Stimulated activated CD4-positive, alpha-beta T cell treated with anti-CD3 and anti-CD28 coated beads, Interleukin-12 subunit alpha, Interleukin-12 subunit beta, amount 100 ng/mL, for 4 hours (primary cell): ENCODE measurements around the gene SEC31A.
"Not testable (repeated sequence)": the region's sequence is repeated elsewhere in the genome, so short reads cannot be mapped to it uniquely, and the experiment has no call there.

Source experiments
- DNase-seq: peaks from one replicate; pipeline ENCODE4 v3.0.0-alpha.2; 2020

The SEC31A gene

DNA sequence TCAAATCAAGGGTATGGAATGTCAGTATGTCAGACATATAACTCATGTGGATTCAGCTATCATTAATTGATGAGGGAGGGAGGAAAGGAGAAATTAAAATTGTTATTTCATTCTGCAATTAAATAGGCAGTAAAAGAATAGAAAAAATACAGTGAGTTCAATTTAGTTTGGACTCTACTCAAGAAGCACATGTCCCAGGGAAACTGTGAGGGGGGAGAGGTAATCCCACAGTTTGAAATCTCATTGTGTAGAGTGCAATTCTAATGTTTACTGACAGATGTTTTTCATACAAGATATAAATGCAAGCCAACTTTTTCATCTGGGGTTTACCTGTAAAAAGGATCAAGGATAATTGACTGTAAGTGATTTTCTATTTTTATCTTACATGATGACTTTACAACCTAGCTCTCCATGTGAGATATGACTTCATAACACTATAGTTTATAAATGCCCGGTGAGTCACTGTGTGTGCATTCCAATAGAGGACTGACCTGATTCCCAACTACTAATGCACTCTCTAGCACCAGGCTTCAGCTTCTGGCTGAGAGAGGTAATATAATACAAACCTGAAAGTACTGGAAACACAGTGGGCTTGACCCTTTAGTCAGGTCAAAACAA, 57.1 kb downstream of the SEC31A start:
- DNase-seq = no peak

DNA sequence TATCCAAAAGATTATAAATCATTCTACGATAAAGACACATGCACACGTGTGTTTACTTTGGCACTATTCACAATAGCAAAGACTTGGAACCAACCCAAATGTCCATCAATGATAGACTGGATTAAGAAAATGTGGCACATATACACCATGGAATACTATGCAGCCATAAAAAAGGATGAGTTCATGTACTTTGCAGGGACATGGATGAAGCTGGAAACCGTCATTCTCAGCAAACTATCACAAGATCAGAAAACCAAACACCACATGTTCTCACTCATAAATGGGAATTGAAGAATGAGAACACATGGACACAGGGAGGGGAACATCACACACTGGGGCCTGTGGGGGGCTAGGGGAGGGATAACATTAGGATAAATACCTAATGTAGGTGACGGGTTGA, 57.9 kb downstream of the SEC31A start:
- DNase-seq = not testable (repeated sequence)

DNA sequence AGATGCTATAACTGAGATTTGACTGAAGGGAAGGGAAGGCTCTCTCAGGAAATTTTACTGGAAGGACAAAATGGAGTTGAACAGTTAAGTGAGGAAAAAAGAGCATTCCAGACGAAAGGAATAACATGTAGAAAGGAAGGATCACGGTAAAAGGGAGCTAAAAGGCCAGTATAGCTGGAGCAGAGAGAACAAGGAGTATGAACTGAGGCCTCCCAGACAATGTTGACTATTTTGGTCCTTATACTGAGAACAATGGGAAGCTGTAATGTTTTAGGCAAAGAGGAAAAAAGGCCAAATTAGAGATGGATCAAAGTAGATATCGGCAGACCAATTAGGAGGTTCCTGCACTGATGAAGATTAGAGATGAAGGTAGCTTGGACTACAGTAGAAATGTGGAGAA, 65.5 kb downstream of the SEC31A start:
- DNase-seq = no peak

DNA sequence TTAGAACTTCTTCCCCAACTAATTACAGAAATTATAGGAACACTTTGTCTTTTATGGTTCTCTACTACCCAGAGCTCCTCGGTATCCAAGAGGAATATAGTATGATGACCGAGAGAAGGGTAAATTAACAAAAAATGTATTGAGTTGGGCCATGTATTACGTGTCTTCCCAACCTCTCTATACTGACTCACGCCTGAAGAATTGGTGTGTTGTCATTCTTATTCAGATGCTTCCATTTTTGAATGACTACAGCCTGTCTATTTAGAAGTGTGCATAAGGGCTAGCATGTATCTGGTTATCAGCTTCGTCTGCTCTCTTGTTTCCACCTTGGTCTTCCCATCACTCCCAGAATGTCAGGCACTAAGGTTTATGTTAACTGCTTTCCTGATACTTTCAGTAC, 67.9 kb downstream of the SEC31A start:
- no peak for DNase-seq

DNA sequence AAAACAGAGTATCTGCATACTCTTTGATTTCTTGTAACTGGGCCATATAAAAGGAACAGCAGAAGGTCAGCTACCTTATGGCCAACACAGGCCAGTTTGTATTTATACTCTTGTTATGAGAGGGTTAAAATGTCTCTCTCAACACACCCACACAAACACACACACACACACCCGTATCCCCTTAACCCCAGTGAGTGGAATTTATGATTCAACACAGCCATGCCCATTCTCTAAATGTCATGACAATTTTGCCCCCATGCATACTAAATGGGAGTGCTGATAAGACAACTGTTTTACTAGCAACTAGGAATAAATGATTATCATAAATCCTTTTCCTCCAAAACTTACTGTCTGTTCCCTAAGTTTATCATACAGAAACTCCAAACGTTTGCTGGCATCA, 70.3 kb downstream of the SEC31A start:
- DNase-seq = no peak

DNA sequence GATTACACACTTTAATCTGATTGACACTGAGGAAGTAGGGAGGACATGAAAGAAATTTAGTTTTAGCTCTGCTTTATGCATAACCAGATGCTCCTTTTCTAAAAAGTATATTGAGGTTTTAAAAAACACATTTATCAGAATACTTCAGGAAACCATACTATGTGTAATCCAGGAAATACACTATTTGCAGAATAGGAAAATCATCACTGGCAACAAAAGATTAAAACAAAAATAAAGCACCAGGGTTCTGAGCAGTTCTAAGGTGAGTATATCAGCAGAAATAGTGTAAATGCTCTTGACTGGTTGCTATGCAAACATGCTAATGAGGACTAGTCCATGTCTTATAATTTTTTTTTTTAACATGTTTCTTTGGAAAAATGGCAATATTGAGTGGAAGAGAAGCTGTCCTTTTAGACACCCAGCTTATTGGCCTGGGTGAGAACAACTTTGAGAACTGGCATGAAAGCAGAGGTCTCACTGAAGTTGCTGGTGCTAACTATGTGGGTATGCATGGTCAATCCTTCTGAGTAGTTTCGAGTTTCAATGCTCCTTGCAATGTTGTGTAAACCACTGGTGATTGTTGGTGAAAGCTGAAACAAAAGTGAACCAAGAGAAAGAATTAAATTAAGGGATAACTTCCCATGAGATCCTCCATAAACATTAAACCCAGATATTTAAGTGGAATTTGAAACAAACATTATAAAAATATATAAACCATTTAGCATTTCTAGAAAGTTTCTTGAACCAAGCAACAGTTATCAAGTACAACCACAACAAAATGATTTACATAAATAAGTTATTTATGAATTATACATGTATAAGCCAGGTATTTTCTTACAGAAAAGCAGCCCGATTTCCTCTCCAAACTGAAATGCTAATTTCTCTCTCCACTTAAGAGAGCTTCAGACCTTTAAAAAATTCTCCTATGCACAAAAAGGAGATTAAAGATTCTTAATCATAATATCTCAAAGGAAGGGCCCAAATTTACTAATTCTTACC, 72.0 kb downstream of the SEC31A start:
- DNase-seq = no peak

DNA sequence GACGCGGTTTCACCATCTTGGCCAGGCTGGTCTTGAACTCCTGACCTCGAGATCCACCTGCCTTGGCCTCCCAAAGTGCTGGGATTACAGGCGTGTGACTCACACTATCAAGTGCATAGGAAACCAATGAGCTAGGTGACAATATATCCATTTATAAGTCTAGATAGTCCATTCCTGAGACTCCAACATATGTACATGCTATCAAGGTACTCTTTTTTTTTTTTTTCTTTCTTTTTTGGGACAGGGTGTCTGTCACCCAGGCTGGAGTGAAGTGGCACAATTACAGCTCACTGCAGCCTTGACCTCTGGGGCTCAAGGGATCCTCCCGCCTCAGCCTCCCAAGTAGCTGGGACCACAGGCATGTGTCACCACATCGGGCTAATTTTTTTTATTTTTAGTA, 74.1 kb downstream of the SEC31A start:
- not testable (repeated sequence) for DNase-seq

DNA sequence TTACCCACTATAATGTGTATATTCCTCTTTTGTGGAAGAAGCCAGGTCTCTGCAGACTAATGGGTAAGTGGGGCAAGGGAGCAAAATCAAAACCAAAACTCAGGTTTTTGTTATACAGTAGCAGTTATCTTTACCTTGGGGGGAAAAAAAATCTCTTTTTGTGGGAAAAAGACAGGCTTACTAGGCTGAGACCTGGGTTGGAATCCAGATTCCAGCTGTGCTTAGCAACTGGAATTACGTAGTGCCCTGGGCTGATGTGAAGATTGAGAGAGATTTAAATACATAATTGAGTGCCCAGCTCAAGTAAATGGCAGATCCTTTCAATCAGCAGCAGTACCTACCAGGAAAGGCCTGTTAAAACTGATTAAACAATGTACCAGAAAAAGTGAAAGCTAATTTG, 76.9 kb downstream of the SEC31A start:
- DNase-seq = no peak

DNA sequence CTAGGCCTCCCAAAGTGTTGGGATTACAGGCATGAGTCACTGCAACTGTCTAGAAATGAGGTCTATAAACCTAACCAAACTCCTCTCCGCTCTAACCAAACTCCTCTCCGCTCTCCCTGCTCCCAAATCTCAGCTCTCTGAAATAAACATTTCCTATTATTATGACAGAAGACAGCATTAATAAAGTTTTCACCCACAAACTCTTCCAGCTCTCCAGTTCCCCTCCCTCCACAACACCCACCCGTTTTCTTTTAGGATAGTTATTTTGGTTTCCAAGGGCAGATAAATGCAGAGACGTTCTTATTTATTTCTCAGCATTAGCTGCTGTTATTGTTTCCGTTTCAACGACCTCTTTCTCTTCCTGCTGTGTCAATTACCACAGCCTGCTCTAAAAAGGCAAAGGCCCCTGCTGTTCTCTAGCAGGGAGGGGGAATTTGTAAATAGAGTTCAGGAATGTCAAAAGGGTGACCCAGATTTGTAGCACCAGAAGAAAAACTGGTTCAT, 79.1 kb downstream of the SEC31A start:
- DNase-seq = no peak

DNA sequence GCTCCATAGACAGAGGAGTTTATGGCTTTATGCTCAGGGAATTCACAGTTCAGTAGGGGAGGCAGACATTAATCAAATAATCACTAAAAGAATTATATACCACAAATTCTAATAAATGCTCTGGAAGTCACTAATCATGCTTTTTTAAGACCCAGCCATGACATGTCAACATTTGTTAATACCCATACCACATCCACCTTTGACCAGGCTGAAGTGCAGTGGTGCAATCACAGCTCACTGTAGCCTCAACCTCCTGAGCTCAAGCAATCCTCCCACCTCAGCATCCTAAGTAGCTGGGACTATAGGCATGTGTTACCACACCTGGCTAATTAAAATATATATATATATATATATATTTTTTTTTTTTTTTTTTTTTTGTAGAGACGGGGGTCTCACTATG, 79.6 kb downstream of the SEC31A start:
- no peak for DNase-seq

DNA sequence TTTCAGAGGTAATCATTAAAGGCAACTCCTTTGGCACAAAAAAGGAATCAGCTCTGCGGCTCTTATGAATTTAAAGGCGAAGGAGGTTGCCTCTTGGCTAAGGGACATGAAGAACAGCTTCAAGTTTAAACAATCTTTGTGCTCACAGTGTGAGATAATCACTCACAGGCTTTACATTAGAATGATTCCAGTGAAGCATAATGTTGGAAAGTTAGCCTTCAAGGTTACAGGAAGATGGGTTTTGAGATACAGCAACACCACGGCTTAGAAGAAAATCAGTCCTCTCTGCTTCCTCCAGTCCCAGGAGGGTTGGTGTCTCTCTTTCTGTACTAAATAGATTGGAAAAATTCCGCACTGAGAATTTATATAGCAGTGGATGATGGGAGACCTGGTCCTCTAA, 80.8 kb downstream of the SEC31A start:
- no peak for DNase-seq

DNA sequence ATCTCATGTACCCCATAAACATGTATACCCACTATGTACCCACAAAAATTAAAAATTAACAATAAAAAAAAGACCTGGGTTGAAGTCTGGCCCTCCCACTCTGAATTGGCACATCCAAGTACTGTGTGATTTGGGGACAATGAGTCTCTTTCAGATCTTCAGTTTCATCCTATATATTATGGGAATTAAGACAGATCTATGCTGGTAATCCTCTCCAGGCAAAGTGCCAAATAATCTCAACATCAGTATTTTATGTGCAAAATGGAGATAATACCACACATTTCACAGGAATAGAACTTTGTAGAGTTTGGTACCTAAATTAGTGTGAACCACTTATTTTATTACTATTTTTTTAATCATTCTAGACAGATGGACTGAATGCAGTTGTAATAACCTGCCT, 81.3 kb downstream of the SEC31A start:
- DNase-seq = no peak

DNA sequence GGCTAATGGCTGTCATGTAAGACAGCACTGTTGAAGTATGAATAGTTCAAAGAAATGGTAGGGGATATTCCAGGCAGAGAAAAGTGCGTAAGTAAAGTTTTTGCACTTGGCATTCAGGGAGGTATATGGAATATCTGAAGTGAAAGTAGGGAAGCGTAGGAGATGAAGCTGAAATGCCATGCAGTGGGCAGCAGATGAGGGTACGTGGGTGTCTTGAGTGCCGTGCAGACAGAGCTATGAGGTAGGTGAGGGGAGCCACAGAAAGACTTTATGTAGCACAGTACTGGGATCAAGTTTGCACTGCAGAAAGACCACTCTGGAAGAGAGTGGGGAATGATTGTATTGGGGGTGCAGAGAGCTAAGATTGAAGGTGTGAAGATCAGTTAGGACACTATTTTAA, 87.2 kb downstream of the SEC31A start:
- no peak for DNase-seq

DNA sequence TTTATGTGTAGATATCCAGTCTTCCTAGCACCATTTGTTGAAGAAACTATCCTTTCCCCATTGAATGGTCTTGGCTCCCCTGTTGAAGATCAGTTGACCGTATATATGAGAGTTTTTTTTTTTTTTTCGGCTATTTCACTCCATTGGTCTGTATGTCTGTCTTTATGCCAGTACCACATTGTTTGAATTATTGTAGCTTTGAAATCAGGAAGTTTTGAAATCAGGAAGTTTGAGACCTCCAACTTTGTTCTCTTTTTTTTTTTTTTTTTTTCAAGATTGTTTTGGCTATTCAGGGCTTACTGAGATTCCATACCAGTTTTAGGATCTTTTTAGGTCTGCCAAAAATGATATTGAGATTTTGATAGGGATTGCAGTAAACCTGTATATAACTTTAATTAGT, 88.0 kb downstream of the SEC31A start:
- DNase-seq = no peak

DNA sequence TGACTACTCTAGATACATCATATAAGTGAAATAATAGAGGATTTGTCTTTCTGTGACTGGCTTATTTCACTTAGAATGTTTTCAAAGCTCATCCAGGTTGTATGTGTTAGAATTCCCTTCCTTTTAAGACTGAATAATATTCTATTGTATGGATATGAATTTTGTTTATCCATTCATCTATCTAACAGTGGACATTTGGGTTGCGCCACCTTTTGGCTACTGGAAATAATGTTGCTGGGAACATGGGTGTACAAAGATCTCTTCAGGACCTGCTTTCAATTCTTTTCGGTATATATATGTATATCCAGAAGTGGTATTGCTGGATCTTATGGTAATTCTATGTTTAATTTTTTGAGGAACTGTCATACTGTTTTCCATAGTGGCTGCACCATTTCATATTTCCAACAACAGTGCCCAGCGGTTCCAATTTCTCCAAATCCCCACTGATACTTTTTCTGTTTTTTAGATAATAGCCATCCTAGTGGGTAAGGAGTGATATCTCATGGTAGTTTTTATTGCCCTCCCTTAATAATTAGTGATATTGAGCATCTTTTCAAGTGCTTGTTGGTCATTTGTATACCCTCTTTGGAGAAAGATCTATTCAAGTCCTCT, 88.9 kb downstream of the SEC31A start:
- no peak for DNase-seq

DNA sequence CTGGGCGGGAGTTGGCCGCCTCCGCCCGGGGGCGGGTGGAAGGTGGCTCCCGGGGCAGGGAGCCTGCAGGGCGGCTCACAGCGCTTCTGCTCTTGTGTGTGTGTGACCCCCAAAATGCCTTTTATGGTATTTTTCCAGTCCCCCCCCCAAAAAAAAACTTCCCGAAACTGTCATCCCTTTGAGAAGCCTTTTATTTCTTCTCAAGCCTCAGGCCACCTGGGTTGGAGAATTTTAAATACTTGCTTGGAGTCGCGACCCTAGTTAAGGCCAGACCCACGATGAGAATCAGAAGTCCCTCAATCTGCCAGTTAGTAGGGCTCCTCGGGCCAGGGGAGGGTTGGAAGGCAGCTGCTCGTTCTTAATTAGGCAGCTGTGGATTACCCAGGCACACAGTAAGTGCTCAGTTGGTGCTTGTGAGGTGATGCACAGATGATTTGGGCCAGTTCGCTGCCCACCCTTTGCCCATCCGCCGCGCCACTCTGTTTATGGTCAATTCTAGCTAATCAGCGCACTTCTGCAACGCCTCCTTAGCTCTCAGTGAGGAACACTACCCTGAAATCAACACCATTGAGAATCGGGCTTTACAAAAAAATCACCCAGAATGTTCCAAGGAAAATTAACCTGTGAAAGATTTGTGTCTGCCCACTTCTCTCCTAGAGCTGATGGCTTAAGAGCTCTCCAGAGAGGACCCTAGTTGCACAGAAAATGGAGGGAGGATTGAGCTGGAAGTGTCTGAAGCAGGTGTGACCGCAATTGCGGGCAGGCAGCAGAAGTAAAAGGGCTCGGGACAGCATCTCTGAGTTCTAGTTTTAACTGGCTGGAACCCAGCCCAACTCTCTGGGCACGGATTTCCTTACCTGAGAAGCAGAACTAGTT, 91.7 kb downstream of the SEC31A start:
- no peak for DNase-seq

DNA sequence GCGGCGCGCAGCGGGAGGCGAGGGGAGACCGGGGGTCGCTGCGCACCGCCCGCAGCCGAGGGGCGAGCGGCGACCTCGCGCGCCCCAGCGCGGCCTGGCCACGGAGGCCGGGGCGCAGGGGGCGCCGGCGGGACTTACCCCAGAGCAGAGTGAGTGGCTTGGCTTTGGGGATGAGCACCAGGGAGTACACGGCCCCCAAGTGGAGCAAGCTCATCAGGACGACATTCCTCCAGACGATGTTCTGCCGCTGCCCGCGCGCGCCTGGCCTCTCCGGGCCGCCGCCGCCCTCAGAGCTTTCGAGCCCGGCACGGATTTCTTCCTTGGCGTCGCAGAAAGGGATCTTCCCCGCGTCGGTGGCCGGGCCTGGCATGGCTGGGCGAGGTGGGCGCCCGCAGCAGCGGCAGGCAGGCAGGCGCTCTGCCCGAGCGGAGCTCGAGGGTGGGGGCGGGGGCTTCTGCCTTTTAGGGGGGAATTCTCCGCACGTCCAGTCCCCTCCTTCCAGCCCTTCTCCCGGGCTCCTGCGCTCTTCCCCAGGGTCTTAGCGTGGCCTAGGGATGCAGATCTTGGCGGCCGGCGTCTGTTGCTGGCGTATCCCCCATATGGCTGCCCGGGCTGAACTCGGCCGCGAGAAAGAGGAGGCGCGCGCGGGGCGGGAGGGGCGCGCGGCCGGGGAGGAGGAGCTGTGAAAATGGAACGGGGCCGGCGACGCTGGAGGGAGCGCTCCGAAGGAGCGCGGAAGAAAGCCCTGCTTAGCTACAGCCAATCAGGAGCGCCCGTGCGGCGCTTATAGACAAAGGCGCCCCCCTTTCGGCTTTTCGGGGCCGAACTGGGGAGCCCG, 92.6 kb downstream of the SEC31A start, which contains the start of gene SCD5:
SCD5 (minus strand) TSS at position 629 of the 838 bp plus-strand sequence; CDS start at position 370, 259 bp downstream.
- peak; percentile 47 for DNase-seq

DNA sequence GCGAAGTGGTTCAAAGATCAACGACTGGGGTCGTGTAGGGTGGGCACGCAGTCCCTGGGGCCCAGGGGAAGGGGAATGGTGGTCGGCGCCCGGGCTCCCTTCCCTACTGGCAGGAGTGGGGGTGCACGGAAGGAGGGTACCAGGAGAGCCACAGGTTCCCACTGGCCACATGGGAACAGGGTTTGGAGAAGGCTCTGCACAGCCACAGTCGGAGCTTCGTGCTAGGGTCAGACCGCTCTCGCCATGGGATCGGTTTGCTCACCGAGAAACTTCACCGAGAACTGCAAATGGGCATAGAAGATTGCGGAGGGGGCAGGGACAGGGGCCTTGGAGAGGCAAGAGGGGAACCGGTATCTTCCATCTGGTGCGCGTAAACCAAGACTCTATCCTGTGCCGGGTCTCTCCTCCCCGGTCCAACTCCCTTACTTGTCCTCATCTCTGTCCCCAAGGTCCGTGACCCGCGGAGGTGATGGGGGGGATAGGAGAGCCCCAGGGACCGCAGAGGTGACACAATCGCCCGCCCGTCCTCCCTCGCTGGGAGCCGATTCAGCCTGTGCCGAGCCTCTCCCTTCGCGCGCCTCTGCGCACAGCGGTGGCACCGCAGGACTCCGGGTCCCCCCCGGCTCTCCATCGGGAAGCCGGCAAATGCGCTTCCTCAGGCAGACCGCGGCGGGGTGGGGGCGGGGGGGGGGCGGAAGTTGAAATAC, 93.4 kb downstream of the SEC31A start:
- DNase-seq = no peak

DNA sequence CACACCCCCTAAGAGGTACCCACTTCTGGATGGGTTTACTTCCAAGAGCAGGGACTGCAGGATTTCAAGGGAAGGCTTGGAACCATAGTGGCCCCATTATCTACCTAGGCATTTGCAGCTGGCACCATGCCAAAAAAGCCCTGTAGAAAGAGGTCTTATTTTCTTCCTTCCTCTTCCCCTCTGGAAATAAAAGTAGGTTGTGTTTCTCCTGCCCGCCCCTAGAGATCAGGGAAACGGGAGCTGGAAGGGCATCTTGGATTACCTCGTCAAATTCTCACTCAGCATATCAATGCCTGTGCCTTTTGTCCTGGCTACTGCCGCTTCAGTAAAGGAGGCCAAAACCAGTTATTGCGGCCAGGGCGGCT, 93.9 kb downstream of the SEC31A start:
- no peak for DNase-seq

DNA sequence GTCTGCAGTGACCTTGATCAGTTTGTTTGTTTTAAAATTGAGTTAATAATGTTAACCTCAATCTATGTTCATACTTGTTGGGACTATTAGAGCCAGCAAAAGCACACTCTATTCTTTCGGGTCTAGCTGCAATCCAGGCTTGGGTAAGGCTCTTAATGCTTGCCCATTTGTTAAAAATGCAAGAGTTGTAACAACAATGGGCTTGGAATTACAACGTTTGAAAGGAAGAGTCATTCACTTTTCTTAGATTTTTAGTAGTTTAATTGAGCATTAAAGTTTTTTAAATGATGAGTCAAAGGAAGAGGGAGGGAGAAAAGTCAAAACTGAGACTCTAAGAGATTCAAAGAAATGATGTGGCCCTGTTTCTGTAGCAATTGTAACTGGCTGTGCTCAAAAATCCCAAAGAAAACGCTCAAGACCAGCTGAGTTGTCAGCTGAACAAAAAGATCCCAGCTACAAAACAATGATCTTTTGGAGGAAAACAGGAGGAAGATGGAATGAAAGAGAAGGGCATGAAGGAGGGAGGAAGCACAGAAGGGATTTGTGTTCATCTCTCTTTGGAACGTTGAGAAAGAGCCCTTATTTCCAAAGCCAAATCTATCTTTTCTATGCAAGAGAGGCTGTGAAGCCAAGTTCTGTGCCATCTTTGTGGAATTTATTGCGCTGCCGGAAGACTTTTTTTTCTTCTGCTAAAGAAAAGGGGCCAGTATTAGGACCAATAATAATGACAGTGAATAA, 97.9 kb downstream of the SEC31A start:
- DNase-seq = no peak
